ENCODE data around the gene GSTCD.

DNA sequence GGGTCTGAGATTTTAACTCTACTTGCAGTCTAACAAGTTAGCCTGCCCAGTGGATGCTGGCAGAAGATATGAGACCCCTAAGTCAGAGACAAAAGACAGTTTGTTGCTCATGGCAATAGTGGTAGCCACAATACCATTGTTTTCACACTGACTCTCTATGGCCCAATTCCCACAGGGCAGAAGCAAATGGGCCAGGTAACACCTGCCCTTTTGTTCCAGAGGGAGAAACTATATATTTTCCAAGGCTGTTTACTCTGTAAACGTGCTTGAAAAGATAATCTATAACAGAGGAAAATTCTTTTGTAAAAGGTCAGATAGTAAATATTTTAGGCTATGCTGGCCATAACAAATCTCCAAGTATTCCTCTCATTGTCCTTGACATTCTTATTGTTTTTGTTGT lies 129.5 kb downstream of the GSTCD start:
- no peak for TF ChIP-seq JUND (IDR thresholded peaks at IDR 0.05)
- TF ChIP-seq, protein P1, sequence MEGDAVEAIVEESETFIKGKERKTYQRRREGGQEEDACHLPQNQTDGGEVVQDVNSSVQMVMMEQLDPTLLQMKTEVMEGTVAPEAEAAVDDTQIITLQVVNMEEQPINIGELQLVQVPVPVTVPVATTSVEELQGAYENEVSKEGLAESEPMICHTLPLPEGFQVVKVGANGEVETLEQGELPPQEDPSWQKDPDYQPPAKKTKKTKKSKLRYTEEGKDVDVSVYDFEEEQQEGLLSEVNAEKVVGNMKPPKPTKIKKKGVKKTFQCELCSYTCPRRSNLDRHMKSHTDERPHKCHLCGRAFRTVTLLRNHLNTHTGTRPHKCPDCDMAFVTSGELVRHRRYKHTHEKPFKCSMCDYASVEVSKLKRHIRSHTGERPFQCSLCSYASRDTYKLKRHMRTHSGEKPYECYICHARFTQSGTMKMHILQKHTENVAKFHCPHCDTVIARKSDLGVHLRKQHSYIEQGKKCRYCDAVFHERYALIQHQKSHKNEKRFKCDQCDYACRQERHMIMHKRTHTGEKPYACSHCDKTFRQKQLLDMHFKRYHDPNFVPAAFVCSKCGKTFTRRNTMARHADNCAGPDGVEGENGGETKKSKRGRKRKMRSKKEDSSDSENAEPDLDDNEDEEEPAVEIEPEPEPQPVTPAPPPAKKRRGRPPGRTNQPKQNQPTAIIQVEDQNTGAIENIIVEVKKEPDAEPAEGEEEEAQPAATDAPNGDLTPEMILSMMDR (IDR thresholded peaks at IDR 0.05; ENCODE audit: low read depth, low read length, missing input control) = no peak
- TF ChIP-seq YY1 (IDR thresholded peaks at IDR 0.05) = no peak
- TF ChIP-seq, protein P2, sequence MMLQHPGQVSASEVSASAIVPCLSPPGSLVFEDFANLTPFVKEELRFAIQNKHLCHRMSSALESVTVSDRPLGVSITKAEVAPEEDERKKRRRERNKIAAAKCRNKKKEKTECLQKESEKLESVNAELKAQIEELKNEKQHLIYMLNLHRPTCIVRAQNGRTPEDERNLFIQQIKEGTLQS (IDR thresholded peaks at IDR 0.05) = no peak
